Liver (tissue), 3 donors: Measurements from ENCODE around the gene BCAR3.

Experiments used
- ATF3 ChIP-seq: IDR thresholded peaks from 2 replicates; pipeline ENCODE4 v1.6.1; 2016; ENCODE audit warnings: antibody characterized with exemption
- TF ChIP-seq, protein P1 (sequence below): fragments of 150-350 bp; IDR thresholded peaks from 2 replicates; pipeline ENCODE4 v1.5.1; 2017; ENCODE audit warnings: improper control_type of control experiment, low read depth, low read length; ENCODE audit not compliant: missing input control
- donor health status: healthy.
- donor health status: healthy.

DNA sequence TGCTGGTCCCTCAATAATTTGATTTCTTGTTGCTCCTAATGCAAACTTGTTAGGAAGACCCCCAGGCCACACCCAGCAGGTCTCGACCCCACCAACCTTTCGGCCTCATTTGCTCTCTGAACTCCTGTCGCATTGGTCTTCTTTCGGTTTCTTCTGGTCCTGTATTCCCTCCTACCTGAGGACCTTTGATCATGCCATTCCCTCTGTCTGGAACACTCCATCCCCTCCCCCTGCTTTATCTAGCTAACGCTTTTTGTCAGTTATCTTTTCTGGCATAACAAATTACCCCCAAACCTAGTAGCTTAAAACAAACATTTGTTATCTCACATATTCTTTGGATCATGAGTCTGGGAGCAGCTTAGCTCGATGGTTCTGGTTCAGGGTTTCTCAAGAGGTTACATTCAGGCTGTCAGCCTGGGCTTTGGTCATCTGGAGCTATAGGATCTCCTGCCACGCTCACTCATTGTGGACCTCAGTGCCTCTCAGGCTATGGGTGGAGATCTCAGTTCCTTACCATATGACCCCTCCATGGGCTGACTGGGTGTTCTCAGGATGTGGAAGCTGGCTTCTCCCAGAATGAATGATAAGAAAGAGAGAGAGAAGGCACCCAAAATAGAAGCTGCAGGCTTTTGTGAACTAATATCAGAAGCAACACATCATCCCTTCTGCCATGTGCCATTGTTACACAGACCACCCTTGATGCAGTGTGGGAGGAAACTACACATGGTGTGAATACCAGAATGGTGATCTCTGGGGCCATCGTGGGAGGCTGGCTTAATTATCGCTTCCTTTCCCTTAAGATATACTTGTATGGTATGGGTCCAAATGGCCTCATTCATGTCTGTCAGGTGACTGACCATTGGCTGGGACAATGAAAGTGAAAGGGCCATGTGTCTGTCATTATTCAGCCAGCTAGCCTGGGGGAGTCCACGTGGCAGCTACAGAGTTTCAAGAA lies 29.1 kb upstream of the BCAR3 start:
- TF ChIP-seq, protein P1, sequence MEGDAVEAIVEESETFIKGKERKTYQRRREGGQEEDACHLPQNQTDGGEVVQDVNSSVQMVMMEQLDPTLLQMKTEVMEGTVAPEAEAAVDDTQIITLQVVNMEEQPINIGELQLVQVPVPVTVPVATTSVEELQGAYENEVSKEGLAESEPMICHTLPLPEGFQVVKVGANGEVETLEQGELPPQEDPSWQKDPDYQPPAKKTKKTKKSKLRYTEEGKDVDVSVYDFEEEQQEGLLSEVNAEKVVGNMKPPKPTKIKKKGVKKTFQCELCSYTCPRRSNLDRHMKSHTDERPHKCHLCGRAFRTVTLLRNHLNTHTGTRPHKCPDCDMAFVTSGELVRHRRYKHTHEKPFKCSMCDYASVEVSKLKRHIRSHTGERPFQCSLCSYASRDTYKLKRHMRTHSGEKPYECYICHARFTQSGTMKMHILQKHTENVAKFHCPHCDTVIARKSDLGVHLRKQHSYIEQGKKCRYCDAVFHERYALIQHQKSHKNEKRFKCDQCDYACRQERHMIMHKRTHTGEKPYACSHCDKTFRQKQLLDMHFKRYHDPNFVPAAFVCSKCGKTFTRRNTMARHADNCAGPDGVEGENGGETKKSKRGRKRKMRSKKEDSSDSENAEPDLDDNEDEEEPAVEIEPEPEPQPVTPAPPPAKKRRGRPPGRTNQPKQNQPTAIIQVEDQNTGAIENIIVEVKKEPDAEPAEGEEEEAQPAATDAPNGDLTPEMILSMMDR, result no peak
- TF ChIP-seq ATF3, result no peak
